HG03139 (cell line): ENCODE data around the gene ARHGAP15.

Source experiments
- ATAC-seq: cut with Tn5 transposase; IDR thresholded peaks from one replicate; pipeline ENCODE4 v1.9.1; 2021; ENCODE audit not compliant: unreplicated experiment

The ARHGAP15 gene

DNA sequence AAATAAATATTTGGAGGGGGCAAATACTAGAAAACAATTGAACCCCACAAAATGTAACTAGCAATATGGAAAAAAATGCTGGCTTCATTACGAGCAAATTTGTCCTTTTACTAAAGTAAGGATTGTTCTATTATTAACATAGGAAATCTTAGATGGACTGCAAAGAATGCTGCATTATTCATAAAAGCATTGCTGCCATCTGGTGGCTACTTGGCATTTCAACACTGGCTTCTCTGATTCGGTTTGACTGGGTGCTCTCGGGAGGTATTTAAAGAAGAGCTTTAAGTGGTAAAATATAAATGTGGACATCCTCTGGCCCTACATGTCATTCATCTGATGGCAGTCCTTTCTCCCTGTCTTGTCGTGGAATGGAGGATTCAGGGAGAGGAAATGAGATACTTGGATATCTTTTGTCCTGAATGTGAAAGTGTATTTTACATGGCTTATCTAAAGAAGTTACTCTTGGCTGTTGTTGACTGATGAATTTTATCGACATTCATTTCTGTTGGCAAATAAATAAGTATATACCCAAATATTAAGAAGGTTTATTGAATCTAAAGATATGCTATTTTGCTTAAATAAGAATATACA, 130.2 kb downstream of the ARHGAP15 start:
- peak; percentile 38 for ATAC-seq

DNA sequence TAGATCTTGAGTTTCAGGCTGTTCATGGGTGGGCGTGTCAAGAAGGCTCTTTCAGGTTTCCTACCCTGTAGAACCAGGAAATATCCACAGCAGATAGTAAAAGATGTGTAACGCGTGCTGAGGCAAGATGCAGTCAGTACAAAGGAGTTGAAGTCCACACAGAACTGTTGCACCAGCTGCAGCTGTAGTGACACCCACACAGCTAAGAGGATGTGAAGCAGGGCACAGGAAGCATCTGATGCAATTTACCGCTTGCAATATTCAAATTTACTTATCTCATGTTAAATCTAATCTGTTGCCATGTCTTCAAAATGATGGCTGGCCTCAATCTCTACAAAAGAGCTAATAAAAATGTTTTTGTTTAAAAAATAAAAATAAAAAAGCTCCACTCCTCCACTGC, 132.8 kb downstream of the ARHGAP15 start:
- peak; percentile 72 for ATAC-seq

DNA sequence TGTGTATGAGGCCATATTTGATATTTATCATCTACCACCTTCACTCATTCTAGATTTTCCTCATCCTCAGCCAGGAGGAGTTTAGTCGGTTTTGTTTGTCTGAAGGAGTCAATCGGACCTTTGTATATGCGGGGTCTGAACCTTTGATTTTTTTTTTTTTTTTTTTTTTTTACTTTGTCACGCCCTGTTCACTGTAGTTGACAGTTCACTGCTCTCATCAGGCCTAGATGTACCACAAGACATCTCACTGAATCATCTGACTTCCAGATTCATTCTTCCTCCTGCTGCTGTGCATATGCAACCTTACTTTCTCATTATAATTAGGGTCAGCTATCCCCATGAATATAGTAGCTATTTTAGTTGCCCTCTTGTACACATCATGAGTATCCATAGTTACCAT, 133.2 kb downstream of the ARHGAP15 start:
- ATAC-seq = no peak

DNA sequence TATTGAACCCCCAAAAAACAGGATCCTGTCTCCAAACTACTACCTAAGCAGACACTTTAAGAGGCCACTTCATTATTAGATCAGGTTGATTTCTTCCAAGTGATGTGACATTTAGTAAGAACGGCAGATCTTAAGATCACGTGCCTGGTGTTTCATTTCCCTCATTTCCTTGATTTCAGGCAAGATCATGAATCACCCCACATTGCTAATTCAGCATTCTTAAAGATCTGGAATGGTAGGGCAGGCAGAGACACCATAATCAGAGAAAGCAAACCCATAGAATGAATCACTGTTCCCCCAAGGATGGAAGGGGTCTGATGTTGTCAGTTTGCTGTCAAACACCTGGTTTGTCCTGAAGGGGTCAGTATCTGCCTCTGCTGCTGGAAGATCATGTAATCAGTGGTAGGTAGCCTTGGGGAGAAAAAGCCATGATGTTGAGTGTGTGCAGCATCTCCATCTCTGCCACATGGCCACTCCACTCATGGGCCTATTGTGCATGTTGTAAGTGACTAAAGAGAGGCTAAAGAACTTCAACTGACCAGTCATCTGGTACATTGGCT, 133.9 kb downstream of the ARHGAP15 start:
- no peak for ATAC-seq

DNA sequence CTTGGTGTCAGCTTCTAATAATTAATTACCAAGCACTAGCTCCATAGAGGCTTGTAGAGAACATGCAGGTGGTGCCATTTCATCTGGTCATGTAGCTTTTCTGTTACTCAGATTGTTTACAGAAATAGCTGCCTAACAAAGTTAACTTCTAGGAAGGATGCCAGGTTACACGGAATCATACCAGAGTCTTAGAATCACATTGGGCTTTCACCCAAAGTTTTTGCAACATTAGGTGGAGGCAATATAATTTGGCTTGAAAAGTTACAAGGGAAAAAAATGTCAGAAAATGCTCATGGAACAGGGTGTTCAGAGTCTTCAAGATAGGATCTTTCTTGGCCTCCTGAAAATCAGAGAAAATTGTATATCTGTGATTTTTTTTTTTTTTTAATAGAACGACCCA, 135.6 kb downstream of the ARHGAP15 start:
- ATAC-seq = no peak

DNA sequence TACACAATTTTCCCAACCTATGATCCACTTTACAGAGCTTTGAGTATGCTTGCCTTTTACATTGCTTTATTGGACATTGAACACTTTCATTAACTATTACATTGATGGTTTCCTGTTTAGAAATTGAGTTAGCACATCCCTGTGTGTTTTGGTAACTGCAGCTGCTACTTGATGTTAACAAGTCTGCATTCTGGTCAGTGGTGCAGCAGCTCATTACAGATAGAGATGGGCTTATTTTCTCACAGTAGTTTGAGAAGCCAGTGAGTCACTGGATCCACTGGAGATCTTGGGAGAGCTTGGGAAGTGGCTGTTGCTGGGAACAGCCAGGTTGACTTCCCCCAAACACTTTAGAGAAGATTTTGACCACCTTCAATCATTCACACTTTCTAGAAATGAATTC, 150.5 kb downstream of the ARHGAP15 start:
- ATAC-seq = no peak

DNA sequence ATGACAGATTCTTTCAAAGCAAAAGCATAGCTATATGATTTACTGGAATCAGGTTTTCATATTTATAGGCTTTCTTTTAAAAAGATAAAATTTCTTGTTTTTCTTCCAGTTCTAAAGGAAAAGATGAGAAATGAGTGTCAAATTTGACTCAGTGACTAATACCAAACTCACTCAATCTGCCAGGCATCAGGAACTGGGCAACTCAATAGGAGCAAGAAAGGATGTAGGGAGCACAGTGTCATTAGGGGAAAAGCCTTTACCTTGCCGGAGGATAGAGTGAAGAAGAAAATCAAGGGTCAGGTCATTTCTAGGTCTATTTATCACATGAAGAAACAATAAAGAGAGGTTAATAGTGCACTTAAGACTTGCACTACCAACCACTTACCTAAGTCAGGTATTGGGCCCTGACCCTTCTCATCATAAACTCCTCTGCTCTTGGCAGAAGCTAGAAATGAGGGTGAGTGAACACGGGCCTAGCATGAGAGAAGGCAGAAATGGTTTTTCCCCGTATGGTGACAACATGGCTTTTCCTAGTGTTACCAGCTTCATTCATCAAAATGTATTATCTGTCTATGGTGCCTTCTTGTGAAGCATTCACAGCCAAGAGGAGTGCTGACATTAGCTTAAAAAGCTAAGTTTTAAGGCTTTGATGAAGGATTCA, 151.0 kb downstream of the ARHGAP15 start:
- ATAC-seq = no peak

DNA sequence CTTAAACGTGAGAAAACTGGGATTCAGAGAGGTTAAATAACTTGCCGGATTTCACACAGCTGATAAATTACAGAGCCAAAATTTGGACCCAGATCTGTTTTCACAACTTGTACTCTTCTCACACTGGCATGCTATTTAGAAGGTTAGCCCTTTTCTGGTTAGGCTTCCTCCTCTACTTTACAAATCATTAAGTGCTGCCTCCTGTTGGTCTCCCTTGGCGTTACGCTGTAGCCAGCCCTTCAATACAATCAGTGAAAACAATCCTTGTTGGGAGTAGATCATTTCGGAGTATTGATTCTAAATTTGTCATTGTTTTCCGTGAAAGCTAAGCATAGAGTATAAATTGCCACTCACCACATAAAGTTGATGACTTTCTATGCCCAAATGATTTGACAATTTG, 153.5 kb downstream of the ARHGAP15 start:
- no peak for ATAC-seq

DNA sequence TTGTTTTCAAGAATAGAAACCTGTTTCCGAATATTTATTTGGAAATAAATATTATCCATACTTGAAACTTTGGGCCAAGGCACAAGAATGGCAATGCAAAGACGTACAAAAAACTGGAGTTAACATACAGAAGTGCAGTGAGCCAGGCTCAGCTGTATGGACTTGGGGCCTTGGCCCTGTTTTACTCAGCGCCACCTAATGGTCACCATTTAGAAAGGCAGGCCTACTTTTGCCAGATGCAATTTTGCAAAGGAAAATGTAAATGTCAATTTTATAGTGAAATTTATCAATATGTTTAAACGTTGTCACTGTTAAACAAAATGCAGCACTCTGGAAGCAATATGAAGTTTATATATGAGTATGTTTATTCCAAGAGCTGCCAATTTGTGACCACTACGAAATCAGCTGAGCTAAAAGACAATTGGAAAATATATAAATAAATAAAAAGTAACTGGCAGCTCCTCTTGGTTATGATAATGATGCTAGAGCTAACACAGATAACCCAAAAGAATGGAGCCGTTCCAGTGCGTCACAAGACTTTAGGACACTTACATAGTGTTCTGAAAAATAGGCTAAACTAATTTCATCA, 155.0 kb downstream of the ARHGAP15 start:
- peak; percentile 49 for ATAC-seq

DNA sequence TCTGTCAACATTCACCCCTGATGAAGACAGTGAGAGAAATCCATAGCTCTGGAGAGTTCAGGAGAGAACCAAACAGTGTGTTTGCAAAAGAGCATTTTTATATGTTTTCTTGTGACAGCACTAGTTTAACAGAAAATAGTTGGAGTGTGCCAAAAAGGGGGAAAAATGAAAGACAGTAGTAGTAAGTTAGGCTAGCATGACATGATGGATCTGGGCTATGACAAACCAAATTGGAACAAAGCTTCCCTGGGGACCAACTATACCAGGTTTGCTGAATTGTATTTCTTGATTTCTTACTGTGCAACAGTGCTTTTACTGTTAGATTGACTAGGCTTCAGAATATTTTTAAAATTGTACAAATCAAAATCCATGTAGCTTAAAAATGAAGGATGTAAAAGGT, 159.8 kb downstream of the ARHGAP15 start:
- no peak for ATAC-seq

DNA sequence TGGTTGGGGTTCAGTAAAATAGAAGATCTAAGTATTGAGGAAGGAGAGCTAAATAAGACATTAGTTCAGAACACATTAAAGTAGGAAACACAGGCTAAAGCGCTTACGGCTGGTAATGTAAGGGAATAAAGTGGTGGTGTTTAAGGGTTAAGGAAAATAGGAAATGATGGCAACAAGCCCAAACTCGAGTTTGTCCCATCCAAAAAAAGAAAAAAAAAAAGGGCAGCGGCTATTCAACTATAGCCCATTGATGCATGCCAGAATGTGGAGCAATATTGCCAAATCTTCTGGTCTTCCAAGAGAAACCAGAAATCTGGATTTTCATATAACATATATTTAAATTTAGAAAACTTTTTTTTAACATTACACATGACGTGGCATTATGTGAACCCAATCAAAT, 161.0 kb downstream of the ARHGAP15 start:
- ATAC-seq = no peak

DNA sequence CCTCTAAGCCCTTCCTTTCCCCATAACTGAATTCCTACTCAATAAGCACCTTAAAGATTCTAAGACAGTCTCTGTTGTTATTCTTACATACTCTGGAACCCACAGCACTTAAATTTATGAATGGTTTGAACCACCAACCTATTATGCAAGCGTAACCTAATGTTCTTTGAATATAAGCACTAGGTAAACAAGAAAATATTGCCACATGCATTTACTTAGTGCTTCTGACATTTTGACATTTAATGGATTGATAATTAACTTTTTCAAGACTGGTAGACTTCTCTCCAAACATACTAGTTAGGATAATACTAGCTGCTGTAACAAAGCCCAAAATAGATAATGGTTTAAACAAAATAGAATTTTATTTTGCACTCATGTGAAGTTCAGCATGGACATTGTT, 164.8 kb downstream of the ARHGAP15 start:
- ATAC-seq = no peak

DNA sequence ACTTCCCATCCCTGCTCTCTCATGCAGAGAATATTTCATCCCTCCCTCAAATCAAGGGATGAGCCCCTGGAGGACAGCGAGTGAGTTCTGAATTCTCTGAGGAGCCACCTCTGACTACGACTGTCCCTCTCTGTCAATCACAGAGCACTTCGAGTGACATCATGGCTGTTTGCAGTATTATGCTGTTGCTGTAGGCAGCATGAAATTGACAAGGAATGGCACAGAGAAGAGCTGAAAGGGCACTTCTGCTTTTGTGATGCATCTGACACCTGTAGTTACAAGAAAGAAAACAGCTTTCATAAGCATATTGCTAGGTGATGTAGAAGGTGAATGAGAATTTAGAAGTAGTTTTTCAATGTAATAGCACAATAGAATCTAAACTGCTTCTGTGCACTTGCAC, 166.9 kb downstream of the ARHGAP15 start:
- ATAC-seq = no peak

DNA sequence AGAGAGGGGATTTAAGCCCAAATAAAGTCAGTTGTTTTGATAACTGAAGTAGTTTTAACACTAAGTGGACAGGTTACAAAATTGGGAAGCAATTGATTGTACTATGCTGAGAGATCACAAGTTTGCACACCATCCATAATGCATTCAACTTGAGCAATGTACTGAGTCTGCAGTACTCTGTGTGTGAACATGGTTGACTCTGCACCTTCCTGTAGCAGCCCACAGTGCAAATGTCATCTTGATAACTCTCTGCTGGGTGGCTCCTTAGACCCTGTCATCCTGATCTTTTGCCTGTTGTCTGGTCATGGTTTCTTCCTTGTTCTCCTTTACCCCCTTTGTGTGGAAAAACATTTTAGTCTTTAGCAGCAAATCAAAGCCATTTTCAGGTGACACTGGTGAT, 168.0 kb downstream of the ARHGAP15 start:
- no peak for ATAC-seq

DNA sequence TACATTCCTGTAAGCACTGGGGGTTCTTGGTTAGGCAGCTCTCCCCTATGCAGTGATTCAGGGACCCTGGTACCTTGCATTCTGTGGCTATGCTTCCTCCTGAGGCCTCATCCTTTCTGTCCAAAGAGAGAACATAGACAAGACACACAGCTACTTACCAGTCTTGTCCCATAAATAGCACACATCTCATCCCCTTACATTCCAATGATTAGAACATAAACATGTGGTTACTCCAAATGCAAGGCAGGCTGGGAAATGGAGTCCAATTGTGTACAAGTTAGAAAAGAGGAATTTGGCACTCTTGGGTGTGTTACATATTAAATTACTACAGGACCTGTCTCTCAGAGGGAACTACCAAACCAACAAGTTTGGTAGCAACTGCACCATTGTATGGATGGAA, 171.3 kb downstream of the ARHGAP15 start:
- ATAC-seq = no peak

DNA sequence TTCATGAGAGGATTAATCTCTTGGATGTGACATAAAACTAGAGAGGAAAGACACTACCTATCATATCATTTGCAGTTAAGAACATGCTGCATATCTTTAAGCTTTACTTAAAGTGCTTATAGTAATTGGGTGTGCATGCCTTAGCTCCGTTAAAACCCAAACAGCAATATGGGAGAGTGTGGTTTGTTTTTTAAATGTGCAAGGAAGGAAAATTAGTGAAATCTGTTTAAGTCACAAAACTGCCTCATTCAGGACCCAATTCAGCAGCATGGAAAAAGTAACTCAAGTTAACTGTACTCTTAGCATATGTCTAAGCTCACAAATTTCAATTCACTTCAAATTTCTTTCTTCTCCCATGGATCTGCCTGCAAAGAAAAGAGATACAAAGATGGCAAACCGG, 182.2 kb downstream of the ARHGAP15 start:
- ATAC-seq = no peak

DNA sequence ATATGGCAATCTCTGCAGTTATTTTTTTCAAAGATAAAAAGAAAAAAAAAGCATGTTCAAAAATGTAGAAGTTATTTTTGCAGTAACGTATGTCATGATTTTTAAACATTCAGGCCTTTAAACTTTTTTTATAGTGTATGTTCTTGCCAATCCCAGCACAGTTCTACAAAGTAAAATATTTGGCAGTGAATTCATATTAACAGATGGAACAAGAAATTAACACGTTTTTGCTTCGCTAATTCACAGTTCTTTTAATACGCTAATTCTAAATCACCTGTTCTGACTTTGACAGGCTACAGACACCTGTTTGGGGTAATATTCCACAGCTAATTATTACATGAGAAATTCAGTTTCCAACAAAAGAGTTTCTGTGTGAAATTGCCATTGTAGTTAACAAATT, 183.2 kb downstream of the ARHGAP15 start:
- no peak for ATAC-seq

DNA sequence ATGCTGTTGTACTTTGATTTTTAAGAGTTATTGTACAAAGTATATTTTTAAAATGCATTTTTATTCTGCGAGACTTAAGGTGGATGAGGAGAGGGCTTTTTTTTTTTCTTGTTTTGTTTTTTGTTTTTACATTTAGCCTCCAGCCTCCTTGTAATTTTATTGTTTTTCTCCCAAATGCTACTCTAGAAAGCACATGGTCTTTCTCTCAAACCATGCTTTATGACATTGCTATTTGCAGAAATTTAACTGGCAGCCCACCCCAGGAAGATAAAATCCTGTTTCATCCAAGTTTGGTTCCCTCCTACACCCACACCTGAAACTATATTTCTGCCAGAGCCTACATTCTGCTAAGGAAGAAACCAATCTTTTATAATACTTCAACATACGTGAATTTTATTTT, 184.6 kb downstream of the ARHGAP15 start:
- ATAC-seq = no peak

DNA sequence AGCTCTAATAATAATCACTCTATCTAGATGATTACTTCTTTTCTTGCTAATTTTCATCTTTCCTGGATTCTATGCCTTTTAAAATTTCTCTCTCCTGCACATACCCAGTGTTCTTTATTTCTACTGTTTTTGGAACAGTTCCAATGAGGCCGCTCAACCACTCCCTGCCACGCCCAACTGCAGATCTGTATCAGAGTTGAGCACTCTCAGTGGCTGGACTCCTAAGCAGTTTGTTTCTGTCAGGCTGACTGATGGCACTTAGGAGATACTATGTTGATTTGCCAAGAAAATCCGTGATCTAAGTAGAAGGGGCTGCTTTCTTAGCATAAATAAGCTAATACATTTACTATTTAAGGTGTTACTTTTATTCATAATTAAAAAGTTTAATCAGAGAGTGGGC, 192.8 kb downstream of the ARHGAP15 start:
- no peak for ATAC-seq

DNA sequence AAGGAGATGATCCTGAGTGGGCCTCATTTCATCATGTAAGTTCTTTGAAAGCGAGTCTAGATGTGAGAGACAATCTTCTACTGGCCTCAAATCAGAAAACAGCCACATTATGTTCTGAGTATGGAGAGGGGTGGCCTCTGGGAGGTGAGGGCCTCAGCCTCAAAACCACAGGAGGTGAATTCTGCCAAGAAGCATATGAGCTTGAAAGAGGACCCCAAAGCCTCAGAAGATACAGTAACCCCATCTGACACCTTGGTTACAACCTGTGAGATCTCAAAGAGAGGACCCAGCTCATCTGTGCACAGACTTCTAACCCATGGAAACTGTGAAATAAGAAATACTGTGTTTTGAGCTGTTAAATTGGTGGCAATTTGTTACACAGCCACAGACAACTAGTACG, 200.1 kb downstream of the ARHGAP15 start:
- no peak for ATAC-seq

DNA sequence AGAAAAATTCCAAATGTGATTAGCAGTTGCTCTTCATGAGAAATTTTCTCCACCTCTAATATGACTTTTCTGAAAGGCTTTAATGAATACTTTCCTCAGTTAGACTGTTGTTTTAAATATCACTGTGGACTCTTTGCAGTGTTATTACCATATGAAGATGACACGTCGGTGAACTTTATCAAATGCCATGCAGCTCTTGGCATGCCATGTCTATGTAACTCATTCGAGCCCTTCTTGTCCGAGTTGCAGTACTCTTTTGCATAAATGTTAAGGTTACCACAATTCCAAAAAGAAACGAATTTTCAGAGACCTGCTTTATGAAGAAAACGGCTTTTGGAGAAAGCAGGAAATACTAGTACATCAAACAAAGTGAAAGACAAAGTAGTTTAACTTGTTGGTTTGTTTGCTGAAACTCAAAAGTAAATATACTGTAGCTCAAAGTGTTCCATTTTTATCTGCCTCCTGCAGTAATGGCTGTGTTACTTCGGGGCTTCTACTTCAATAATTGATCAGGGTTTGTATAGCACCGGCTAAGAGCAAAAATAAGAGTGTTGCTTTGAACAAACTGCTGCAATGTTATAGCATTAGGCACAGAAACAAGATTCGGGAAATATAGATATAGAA, 204.1 kb downstream of the ARHGAP15 start:
- ATAC-seq = no peak

DNA sequence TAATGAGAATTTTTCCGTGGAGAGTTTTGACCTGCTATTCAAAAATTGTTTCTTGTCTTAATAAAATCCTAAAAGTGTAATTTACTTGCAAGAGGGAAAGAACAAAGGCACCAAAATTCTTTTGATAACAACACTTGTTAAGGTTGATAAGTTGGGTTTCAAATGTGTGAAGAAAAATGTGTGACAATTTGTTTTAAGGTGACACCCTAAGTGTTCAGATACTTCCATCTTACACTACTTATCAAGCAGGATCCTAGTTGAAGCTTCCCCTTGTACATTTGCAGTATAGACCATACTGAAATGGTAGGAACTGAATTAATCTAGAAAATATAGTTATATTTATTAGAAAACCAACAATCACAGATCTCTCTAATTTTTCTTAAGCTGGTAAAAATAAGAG, 204.6 kb downstream of the ARHGAP15 start:
- ATAC-seq = no peak
